Measurements from ENCODE around the gene DTX3.

DNA sequence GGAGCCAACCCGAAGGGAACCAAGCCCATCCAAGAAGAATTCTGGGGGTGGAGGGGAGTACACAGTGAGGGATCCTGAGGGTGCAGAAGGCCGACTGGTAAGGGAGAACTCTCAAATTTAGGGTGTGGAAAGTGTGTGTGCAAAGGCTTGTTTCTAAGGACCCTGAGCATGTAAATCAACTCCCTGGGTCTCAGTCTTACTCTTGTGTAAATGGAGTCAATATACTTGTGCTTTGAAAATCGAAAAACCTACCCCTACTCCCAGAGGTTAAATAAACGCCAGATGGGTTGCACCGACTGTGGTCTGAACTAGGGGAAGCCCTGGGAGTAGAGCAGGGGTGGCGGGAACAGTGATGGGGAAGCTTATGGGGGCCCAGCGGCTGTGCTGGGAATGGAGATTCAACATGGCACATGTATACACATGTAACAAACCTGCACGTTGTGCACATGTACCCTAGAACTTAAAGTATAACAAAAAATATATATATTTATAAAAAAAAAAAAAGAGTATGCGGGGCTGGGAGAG lies 22.4 kb downstream of the DTX3 start:
- TF ChIP-seq, protein P1, sequence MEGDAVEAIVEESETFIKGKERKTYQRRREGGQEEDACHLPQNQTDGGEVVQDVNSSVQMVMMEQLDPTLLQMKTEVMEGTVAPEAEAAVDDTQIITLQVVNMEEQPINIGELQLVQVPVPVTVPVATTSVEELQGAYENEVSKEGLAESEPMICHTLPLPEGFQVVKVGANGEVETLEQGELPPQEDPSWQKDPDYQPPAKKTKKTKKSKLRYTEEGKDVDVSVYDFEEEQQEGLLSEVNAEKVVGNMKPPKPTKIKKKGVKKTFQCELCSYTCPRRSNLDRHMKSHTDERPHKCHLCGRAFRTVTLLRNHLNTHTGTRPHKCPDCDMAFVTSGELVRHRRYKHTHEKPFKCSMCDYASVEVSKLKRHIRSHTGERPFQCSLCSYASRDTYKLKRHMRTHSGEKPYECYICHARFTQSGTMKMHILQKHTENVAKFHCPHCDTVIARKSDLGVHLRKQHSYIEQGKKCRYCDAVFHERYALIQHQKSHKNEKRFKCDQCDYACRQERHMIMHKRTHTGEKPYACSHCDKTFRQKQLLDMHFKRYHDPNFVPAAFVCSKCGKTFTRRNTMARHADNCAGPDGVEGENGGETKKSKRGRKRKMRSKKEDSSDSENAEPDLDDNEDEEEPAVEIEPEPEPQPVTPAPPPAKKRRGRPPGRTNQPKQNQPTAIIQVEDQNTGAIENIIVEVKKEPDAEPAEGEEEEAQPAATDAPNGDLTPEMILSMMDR (IDR thresholded peaks at IDR 0.05 in 4 of 5, conservative IDR thresholded peaks at IDR 0.05 in 1 of 5) = no peak
- no peak for TF ChIP-seq POLR2A (IDR thresholded peaks at IDR 0.05)

Measured in gastrocnemius medialis (tissue), 4 donors.